HG03575 (cell line): Measurements from ENCODE around the gene SLC30A9.
A peak's percentile ranks its signal among the peaks of the same experiment; 100 is the strongest.

Experiments
- ATAC-seq: cut with Tn5 transposase; IDR thresholded peaks from one replicate; pipeline ENCODE4 v1.9.1; 2021; ENCODE audit not compliant: unreplicated experiment, insufficient number of reproducible peaks, low FRiP score; ENCODE audit errors: extremely low read depth

SLC30A9 gene

DNA sequence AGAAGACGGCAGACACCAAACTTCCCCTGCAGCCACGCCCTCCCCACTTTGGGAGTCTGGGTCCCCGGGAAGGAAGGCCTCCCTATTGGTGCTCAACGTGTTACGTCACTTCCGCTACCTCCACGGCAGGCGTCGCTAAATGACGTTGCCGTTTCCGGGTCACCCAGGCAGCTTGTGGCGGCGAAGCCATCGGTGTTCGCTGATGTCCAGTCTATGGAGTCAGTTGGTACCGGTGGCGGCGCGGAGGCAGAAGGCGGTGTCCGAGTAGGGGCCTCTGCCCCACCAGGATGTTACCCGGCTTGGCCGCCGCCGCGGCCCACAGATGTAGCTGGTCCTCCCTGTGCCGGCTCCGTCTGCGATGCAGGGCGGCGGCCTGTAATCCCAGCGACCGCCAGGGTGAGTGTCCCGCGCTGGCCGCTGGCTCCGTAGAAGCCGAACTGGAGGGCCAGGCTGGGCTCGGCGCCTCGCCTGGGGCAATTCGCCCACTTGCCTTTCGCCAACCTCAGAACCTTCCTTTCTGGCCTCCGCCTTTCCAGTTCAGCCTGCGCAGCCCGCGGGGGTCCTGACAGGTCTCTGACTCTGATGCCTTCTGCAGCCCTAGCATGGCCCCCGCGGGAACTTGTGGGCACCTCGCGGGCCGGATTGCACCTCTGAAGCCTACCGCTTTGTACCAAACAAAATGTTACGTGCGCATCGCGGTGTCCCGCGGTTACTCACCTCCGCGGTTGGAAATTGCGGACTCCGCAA lies at the start of gene SLC30A9:
SLC30A9 (plus strand) TSS at position 166 of the 747 bp plus-strand sequence; CDS start at position 288, 122 bp downstream.
- ATAC-seq = peak; percentile 94

DNA sequence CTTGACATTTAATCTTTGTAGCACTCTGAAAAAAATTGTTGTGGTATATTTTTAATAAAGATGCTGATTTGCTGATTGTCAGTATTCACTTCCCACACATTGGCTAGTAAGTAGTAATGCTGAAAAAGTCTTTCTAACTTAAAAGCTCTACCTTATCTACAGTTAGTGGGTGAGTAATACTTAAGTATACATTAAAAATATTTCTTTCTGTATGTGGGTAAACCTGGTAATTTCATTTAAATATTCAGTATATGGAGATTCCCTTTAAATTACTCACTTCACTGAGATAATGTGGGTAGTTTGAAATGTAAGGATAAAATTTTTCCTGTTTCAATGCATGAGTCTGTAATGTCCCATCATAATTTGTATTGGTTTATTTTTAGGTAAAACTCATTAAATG lies 49.5 kb upstream of the SLC30A9 start:
- ATAC-seq = no peak

DNA sequence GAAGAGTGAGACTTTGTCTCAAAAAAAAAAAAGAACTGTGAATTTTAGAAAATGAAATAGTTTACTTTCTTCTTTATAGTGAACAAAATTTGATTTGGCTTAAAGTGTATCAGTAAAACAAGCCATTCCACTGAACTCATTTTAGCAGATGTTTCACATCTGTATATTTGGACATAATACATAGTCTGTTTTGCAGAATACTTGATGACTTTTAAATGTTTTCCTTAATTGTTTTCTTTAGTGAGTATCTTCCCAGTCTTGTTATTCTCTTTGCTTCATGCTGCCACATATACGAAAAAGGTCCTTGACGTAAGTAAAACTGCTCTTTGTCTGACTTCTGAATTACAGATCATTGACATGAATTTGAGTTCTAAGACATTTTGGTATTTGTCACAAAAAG lies 46.8 kb upstream of the SLC30A9 start:
- no peak for ATAC-seq

DNA sequence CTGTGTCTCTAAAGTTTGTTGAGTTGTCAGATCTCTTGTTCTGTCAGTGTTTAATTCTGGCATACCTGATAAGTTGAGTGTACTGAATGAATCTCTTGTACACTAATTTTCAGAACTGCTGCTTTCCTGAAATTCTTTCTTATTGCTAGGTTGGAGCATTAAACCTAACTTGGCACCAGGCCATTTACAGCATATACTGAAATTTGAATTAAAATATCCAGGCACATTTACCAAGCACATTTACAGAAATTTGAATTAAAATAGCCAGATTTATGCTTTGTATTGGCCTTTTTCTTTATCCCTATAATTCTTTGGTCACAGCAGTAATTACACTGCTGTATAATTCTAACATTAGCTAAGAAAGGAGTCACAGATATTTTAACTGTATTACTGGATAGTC lies 46.2 kb upstream of the SLC30A9 start:
- no peak for ATAC-seq

DNA sequence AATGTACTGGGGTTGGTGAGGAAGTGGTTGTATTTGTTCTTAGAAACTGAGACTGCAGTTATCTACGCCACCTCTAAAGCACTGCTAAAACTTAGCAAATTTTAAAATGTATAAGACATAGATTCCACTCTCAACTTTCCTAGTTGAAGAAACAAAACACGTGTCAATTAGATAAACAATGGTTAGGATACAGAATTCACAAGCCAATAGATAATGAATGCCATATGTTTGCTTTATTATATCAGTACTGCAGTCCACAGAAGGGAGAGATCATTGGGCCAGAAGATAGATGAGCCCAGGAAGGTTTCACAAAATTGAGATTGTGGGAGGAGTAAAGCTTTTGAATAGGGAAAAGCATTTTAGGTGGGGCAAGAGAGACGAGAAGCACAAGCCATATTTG lies 40.8 kb upstream of the SLC30A9 start:
- no peak for ATAC-seq

DNA sequence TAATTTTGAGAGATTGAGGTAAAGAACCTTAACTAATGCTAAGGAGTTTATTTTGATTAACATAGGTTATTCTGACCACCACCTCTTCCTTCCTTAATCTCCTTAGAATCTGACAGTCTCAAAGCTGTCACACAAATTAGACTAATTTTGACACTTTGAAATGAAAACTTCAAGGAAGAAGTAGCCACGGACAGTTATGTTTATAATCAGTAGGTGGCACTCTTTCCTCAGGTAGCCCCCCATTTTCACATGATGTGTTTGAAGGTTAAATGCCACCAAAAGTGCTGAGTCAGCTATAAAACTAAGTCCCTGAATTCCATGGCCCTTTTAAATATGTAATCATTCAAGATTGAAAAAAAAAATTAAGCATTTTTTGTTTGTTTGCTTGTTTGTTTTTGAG lies 32.7 kb upstream of the SLC30A9 start:
- no peak for ATAC-seq

DNA sequence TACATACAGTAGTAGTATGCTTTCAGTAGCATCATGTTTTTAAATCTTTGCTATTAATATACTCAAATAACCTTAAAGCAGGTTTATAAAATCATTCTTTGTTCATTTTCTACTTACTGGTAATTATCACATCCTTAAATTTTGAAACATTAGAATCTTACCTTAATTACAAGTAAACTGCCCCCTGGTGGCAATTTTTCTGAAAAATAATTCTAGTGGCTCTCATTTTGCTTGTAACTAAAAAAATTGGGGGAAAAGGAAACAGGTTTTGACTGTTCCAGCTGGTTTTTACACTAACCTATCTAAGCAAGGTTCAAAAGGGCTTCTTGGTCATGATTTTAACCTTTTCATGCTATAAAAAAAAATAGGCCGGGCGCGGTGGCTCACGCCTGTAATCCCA lies 27.2 kb upstream of the SLC30A9 start:
- no peak for ATAC-seq

DNA sequence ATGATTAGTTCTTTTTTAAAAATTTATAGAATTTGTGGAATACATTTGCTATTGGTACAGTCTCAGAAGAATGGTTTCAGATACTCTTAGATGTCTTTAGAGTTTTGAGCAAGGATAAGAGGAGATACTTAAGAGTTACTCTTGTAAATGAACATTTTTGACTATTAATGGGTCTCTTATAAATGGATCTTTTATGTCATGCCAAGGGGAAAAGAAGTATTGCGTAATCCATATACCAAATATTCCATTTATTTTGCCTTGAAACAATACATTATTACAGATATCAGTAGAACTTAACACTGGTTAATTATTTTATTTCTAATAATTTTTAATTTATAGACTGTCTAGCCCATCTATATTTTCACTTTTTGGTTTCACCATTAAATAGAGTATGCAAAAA lies 25.9 kb upstream of the SLC30A9 start:
- ATAC-seq = no peak

DNA sequence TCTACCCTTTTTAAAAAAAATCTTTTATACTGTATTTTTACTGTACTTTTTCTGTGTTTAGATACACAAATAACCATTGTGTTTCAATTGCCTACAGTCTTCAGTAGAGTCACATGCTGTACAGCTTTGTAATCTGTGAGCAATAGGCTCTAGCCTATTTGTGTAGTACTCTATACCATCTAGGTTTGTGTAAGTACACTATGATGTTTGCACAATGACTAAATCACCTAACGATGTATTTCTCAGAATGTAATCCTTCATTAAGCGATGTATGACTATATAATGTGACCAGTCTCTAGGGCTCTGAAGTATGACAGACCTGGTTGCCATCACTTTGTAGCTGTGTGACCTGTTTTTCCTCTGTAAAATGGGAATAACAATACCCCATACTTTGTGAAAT lies 22.9 kb upstream of the SLC30A9 start:
- no peak for ATAC-seq

DNA sequence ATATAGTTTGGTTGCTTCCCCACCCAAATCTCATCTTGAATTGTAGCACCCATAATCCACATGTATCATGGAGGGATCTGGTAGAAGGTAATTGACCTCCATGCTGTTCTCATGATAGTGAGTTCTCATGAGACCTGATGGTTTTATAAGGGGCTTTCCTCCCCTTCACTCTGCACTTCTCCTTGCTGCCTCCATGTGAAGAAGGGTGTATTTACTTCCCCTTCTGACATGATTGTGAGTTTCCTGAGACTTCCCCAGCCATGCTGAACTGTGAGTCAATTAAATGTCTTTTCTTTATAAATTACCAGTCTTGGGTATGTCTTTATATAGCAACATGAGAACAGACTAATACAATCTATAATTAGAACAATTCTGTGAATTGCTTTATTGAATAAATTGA lies 20.7 kb upstream of the SLC30A9 start:
- ATAC-seq = no peak

DNA sequence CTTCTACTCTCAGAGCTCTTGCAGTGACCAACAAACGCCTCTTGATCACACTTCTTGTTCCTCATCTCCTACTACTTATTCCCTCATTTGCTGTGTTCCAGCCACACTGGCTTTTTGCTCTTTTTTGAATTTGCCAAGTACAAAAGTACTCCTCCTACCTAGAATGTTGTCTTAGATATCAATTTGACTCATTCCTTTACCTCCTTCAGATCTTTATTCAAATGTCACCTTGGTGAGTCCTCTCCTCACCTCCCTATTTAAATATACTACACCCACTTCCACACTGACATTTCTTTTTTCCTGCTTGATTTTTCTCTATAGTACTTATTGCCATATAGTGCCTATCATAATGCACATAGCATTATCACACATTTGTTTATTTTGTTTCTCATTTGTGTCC lies 15.0 kb upstream of the SLC30A9 start:
- ATAC-seq = no peak

DNA sequence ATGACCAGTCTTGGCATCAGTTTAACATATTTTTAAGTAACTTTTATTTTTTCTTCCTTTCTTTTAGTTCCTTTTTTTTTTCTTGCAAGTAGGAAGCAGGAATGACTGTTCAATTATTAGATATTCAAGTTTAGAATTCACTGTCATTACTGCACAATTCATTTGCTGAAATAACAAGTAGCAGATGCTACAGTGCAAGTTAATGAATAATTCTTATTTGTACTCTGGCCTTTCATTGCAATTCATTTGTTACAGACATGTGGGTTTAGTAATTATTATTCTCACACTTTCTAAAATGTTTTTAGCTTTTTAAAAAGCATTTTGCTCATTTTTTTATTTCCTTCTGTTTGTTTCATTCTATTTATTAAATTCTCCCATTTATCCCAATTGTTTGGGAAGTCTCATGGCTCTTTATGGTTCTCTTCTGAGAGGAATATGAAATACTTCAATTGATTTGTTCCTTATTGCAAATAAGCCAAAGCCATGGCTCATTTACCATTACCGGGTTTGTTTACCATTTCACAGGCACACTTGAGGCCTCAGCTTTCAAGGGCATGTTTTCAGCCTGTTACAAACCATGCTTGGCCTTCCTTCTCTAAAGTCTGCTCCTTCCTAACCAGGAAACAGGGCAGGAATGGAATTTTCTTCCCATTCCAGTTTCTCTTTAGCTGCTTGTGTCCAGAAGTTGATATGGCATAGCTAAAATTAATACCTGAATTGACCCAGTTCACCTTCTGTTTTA lies 13.4 kb upstream of the SLC30A9 start:
- ATAC-seq = no peak

DNA sequence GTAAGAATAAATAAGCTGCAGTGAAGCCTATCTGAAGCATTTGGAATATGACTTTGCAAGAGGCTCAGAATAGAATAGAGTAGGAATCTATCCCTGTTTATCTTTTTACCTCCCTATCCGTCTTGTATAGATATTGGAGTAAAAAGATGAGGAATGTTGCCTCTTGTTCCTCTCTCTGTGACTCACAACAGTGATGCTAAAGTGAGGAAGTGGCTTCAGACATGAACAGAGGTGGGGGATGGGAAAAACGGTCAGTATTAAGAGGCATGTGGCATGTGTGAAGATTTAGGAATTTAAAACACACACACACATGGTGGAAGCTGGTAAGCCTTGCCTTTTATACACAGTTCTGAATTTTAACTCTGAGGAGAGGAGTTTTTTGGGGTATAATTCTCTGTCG lies 12.6 kb upstream of the SLC30A9 start:
- no peak for ATAC-seq

DNA sequence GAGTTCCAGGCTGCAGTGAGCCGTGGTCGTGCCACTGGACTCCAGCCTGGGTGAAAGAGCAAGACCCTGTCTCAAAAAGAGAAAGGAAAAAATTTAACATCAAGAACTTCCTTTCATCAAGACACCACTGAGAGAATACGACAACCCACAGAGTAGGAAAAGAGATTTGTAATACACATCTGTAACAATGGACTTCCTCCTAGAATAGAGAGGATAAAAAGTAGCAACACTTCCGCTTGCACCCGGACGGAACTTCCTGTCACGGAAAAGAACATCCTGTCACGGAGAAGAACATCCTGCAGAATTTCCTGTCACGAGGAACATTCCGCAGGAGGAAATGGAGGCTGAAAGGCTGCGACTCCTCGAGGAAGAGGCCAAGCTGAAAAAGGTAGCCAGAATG lies 8.9 kb upstream of the SLC30A9 start, which contains the start of gene DCAF4L1:
DCAF4L1 (plus strand) TSS at position 301 of the 400 bp plus-strand sequence; CDS start at position 338, 37 bp downstream.
- ATAC-seq = no peak

DNA sequence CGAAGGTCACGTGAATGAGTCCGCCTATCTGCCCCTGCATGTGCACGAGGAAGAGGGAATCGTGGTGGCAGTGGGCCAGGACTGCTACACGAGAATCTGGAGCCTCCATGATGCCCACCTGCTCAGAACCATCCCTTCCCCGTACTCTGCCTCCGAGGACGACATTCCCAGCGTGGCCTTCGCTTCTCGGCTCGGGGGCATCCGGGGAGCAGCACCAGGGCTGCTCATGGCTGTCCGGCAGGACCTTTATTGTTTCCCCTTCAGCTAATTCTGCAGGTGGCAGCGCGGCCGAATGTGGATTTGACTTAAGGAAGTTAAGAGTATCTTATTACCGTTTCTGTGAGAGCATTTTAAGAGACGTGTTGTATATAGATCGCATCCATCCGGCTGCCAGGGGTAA lies 7.6 kb upstream of the SLC30A9 start:
- no peak for ATAC-seq

DNA sequence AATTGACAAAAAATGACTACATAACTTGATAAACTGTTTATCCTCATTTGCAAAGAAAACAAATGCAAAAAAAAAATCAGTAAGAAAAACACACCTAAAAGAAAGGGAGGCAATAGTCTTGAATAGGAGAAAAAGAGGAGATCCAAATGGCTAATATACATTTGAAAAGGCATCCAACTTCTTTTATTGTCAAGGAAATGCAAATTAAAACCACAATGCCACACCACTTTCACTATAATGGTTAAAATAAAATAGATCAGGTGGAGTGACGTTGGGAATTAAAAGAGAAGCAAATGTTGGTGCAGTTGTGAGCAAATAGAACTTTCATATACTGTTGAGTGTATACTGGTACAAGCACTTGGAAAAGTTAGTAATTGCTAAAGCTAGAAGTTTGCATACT lies 5.2 kb upstream of the SLC30A9 start:
- no peak for ATAC-seq

DNA sequence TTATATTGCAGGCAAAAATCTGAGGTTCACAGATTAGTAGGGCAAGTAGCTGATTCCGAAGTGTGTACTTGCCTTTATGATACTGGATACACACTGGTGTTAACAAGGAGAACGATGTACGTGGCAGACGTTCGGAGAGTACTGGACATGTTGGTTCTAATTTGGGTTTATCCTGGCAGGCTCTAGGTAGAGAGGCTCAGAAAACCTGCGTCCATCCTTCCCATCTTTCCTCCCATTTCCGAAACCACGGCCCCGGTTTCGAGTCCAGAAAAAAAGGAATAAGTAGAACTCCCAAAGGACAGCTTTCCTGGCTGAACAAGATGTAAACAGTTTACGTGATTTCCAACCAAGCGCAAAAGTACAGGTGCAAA lies 351 bp upstream of the SLC30A9 start:
- ATAC-seq = peak; percentile 11

DNA sequence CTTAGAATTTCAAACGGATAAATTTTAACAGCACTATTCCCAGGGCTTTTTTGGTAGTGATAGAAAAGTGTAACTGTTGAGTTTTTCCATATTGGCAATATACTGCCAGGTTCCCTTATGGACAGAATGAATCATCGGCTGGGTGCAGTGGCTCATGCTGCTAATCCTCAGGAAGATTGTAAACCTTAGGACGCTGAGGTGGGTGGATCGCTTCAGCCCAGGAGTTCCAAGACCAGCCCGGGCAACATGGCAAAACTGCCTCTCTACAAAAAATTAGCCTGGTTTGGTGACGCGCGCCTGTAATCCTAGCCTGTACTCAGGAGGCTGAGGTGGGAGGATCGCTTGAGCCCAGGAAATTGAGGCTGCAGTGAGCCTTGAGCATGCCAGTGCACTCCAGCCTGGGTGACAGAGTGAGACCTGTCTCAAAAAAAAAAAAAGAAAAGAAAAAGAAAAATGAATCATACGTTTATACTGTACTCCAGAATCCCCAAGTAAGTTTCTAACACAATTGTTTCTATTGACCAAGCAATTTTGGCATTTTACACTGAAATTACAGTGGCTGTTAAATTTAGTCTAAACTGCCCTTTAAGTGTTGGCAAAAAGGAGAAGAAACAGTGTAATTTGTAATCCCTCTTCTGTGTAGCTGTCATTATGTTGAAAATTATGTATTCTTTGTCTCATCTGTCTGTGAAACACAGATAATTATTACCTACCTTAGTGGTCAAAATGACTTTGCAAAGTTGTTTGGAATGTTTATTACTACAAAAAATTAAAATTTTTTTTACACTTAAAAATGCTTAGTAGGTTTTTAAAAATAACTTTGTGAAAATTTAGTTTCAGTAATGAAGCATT lies 1.8 kb downstream of the SLC30A9 start:
- ATAC-seq = no peak

DNA sequence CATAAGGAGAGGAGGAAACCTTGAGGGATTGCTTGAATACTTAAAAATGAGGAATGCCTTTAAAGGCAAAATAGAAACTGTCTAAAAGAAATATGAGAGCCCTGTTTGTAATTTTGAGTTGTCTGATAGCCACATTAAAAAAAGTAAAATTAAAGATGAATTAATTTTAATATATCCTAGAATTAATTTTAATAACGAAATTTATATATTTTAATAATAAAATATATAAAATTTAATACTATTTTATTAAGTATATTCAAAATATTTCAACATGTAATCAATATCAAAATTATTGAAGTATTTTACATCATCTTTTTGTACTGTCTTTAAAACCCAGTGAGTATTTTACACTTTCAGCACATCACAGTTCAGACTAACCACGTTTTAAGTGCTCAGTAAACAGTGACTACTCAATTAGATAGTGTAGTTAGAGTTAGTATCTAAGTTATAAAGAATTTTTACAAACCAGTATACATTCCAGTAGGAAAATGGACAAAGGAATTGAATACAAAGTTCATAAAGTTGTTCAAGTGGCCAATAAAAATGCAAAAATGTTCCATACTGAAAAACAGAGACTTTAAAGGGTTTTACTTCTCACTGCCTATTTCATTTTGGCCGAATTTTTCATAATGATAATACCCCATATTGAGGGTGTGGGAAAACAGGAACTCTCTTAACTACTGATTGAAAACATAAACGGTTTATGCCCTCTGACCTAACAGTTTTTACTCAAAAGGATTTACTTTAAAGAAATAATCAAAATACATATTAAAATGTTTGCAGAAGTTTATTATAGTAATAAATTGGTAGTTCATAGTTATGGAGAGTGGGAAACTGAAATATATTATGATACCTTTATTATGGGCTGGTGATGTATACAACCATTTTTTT lies 2.9 kb downstream of the SLC30A9 start:
- ATAC-seq = no peak
